Activated CD8-positive, alpha-beta T cell treated with anti-CD3 and anti-CD28 coated beads, Interleukin-2, amount 10 ng/mL, durations not matched to agents 7 days and 5 days (primary cell): ENCODE data around the gene PLXNA4. TPM values are rescaled to one million over a fixed set of nuclear protein-coding genes. Genes with fewer than 3 reads are reported as not detected.

Source experiments
- ATAC-seq: fragments of 150-1000 bp; cut with Tn5 transposase; one replicate; pipeline ENCODE4 v1.10.0; 2021; ENCODE audit warnings: moderate library complexity
- CTCF ChIA-PET: fragments of 350-600 bp; sonication (Branson Sonifier 250); formaldehyde crosslinking; loops from one replicate; lab custom pipeline; 2021; ENCODE audit warnings: antibody characterized with exemption; lab: Charles Lee
- POLR2A ChIA-PET: fragments of 350-600 bp; sonication (Branson Sonifier 250); formaldehyde crosslinking; loops from one replicate; lab custom pipeline; 2021; ENCODE audit warnings: antibody characterized with exemption; lab: Charles Lee
- DNase-seq: peaks from one replicate; pipeline ENCODE4 v3.0.0-alpha.2; 2020
- H3K27ac Mint-ChIP-seq: one replicate; pipeline ENCODE4 v1.8.0; 2021; ENCODE audit warnings: mild to moderate bottlenecking, mixed read lengths
- H3K27me3 Mint-ChIP-seq: one replicate; pipeline ENCODE4 v1.8.0; 2021; ENCODE audit warnings: low read depth, mixed read lengths
- H3K36me3 Mint-ChIP-seq: one replicate; pipeline ENCODE4 v1.8.0; 2021; ENCODE audit warnings: low read depth, mixed read lengths
- H3K4me1 Mint-ChIP-seq: one replicate; pipeline ENCODE4 v1.8.0; 2021; ENCODE audit warnings: low read depth, mixed read lengths
- H3K4me3 Mint-ChIP-seq: one replicate; pipeline ENCODE4 v1.8.0; 2021; ENCODE audit warnings: mild to moderate bottlenecking, mixed read lengths
- H3K9me3 Mint-ChIP-seq: one replicate; pipeline ENCODE4 v1.8.0; 2022; ENCODE audit warnings: mixed read lengths; ENCODE audit not compliant: insufficient read depth
- total RNA-seq, 2 experiments: library from RNA; stranded (reverse); gene quantifications; one replicate each; pipeline ENCODE4 v1.2.3, GENCODE V29; 2021

PLXNA4 gene
- total RNA-seq, 2 experiments from 2014 or later, result 45.4 to 47.2 TPM

DNA sequence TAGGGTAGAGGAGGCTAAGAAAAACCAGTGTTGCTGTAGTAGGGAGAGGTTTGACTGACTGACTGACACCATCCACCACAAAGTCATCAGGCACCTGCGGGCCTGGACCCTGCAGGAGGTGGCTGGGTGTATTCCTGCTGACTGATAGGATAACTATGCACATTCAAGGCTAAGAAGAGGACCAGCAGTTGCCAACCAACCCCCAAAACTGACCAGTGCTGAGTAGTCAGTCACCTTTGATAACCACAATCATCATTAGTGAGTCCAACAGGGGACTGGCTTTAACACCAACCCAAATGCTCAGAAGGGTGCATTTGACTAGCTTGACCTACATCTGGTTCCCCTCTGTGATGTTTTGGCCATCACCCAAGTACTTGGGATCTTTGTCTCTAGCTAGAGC, 30.5 kb downstream of the PLXNA4 start:
- no peaks in the 10 kb centered on the region for H3K27me3 Mint-ChIP-seq
- no peak overlapping the region for H3K4me3 Mint-ChIP-seq
- H3K9me3 Mint-ChIP-seq, result peaks cover 6% of the 10 kb centered on the region
- ATAC-seq (no peak), DNase-seq (no peak)
- CTCF ChIA-PET, result interaction anchor here (4.1 kb wide), 1 partner anchor 12 kb away, joined by 22 read pairs; no protein-coding TSS in a partner anchor
- H3K27ac Mint-ChIP-seq, result no peak overlapping the region
- H3K36me3 Mint-ChIP-seq, result peaks cover 89% of the 10 kb centered on the region
- POLR2A ChIA-PET, result no interaction called here
- H3K4me1 Mint-ChIP-seq, result peaks cover 74% of the 10 kb centered on the region

- DNase-seq (no peak), ATAC-seq (no peak)
- Mint-ChIP-seq H3K36me3 (peaks cover 86% of the 10 kb centered on the region), H3K27me3 (no peaks in the 10 kb centered on the region), H3K4me3 (no peak overlapping the region), H3K27ac (peak overlapping the region; percentile 4), H3K9me3 (no peaks in the 10 kb centered on the region), H3K4me1 (peaks cover 74% of the 10 kb centered on the region)
- CTCF ChIA-PET, result interaction anchor here (3.0 to 4.1 kb wide), 2 partner anchors 13 to 151 kb away, joined by 19 to 22 read pairs; no protein-coding TSS in a partner anchor
- POLR2A ChIA-PET, result no interaction called here
Measured at GRCh38 chr7:132544999-132545398, 31.3 kb downstream of the PLXNA4 start.

- DNase-seq (peak; percentile 70), ATAC-seq (peak; percentile 90)
- POLR2A ChIA-PET, result interaction anchor here (0.8 kb wide), 1 partner anchor 113 kb away, joined by 3 read pairs; no protein-coding TSS in a partner anchor
- Mint-ChIP-seq H3K36me3 (peaks cover 84% of the 10 kb centered on the region), H3K4me3 (peak overlapping the region; percentile 2), H3K27ac (peak overlapping the region; percentile 47), H3K4me1 (peaks cover 66% of the 10 kb centered on the region), H3K27me3 (no peaks in the 10 kb centered on the region), H3K9me3 (no peaks in the 10 kb centered on the region)
- CTCF ChIA-PET, result interaction anchor here (1.2 to 4.1 kb wide), 9 partner anchors 14 to 226 kb away, joined by 3 to 22 read pairs (median 4); no protein-coding TSS in a partner anchor
Measured at GRCh38 chr7:132544025-132544424, 32.2 kb downstream of the PLXNA4 start.

DNA sequence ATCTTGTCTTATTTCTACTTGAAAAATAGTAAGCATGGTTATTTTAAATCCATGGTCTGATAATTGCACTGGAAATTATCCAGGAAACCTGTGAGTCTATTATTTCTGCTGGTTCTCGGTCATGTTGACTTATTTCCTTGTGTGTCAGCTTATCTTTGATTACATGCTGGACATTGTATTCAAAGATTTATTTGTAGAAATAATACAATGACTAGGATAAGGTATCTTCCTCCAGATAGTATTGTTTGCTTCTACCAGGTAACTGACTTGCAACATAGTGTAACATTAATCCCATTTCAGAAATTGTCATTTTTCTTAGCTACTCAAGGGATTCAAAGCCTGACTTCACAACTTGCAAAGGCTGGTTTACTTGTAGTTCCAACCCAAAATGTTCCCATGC, 33.4 kb downstream of the PLXNA4 start:
- Mint-ChIP-seq H3K27ac (no peak overlapping the region), H3K36me3 (peaks cover 81% of the 10 kb centered on the region), H3K27me3 (no peaks in the 10 kb centered on the region), H3K4me3 (no peak overlapping the region), H3K9me3 (no peaks in the 10 kb centered on the region), H3K4me1 (peaks cover 60% of the 10 kb centered on the region)
- POLR2A ChIA-PET, result no interaction called here
- CTCF ChIA-PET, result interaction anchor here (0.7 to 4.1 kb wide), 8 partner anchors 15 to 224 kb away, joined by 3 to 22 read pairs (median 4); no protein-coding TSS in a partner anchor
- ATAC-seq, result no peak
- no peak for DNase-seq

GRCh38 chr7:132541656-132542055, 34.6 kb downstream of the PLXNA4 start:
- no peak overlapping the region for H3K4me3 Mint-ChIP-seq
- H3K9me3 Mint-ChIP-seq, result no peaks in the 10 kb centered on the region
- H3K4me1 Mint-ChIP-seq, result peaks cover 60% of the 10 kb centered on the region
- no peak overlapping the region for H3K27ac Mint-ChIP-seq
- peaks cover 78% of the 10 kb centered on the region for H3K36me3 Mint-ChIP-seq
- no peaks in the 10 kb centered on the region for H3K27me3 Mint-ChIP-seq
- no peak for DNase-seq
- ChIA-PET CTCF (interaction anchor here (1.4 to 4.1 kb wide), 2 partner anchors 17 to 39 kb away, joined by 3 to 22 read pairs; no protein-coding TSS in a partner anchor), POLR2A (no interaction called here)
- no peak for ATAC-seq

DNA sequence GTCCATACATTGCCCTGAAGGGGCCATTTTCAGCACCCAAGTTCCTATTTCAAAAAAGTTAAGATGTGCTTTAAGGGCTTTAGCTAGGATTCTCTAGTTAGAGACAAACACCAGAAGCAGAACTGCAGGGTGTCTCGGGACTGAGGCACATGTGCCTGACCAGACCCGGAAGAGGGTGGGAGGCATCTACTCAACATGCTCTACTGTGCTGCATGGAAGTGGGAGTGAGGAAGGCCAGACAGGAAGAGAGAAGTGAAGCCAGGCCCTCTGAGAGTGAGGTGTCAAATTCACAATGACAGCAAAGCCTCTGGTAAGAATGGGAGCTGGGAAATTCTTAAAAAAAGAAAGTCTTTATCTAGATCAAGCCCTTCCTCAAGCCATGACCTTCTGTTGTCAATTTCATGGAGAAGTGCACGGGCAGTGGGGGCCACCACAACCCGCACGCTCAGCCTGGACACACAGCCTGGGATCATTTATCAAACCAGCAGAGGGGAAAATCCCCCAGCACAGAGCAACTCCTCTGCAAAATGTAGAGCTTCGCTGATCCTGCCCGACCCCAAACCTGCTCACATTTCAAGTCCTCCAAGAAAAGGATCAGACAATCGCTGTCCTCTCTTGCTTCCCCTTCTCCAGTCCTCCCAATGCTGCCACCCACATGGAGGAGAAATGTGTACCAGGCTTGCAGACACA, 38.7 kb downstream of the PLXNA4 start:
- ChIA-PET CTCF (interaction anchor here (0.8 to 1.6 kb wide), 2 partner anchors 11 to 43 kb away, joined by 3 to 4 read pairs; no protein-coding TSS in a partner anchor), POLR2A (no interaction called here)
- Mint-ChIP-seq H3K4me3 (no peak overlapping the region), H3K27ac (peak overlapping the region; percentile 64), H3K9me3 (no peaks in the 10 kb centered on the region), H3K4me1 (peaks cover 39% of the 10 kb centered on the region), H3K36me3 (peaks cover 75% of the 10 kb centered on the region), H3K27me3 (no peaks in the 10 kb centered on the region)
- ATAC-seq, result no peak
- DNase-seq, result no peak

GRCh38 chr7:132536654-132537395, 39.4 kb downstream of the PLXNA4 start:
- ATAC-seq (no peak), DNase-seq (no peak)
- no peaks in the 10 kb centered on the region for H3K27me3 Mint-ChIP-seq
- H3K27ac Mint-ChIP-seq, result peak overlapping the region; percentile 64
- no peak overlapping the region for H3K4me3 Mint-ChIP-seq
- no peaks in the 10 kb centered on the region for H3K9me3 Mint-ChIP-seq
- peaks cover 75% of the 10 kb centered on the region for H3K36me3 Mint-ChIP-seq
- POLR2A ChIA-PET, result no interaction called here
- peaks cover 42% of the 10 kb centered on the region for H3K4me1 Mint-ChIP-seq
- CTCF ChIA-PET, result interaction anchor here (0.7 to 1.6 kb wide), 4 partner anchors 10 to 44 kb away, joined by 3 to 4 read pairs (median 4); no protein-coding TSS in a partner anchor

DNA sequence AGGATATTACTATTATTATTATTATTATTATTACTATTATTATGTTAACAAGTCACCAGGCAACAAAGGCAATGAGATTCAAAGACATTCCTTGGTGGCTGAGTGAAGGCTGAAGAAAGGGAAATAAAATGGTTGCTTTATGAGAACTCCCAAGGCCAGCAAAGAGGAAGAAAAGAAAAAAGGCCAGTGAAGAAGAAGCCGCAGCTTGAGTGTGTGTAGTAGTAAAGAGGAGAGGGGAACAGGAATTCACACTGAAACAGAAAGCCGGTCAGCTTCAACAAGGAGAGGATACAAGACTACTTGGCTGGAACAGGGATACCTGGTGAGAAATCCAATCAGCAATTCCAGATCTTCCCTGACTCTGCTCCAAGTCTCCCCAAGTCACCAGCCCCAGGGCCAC, 42.4 kb downstream of the PLXNA4 start:
- POLR2A ChIA-PET, result no interaction called here
- Mint-ChIP-seq H3K4me1 (peaks cover 54% of the 10 kb centered on the region), H3K27ac (no peak overlapping the region), H3K27me3 (no peaks in the 10 kb centered on the region), H3K36me3 (peaks cover 64% of the 10 kb centered on the region), H3K4me3 (no peak overlapping the region), H3K9me3 (no peaks in the 10 kb centered on the region)
- CTCF ChIA-PET, result no interaction called here
- DNase-seq (no peak), ATAC-seq (no peak)

DNA sequence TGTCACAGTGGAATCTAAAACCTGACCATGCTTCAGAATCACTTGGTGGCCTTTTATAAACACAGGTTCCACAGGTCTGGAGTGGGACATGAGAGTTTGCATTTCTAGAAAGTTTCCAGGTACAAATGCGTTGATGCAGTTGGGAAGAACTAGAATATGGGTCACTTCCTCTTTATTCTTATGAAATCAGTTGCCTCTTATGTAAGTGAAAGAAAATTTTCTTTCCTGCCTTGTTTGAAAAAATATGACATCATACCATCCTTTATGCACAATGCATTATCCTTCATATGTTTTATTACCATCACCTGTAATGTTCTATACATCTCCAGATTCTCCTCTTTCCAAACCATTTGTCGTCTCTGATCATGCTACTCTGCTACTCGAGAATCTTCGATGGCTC, 44.0 kb downstream of the PLXNA4 start:
- Mint-ChIP-seq H3K4me1 (peaks cover 42% of the 10 kb centered on the region), H3K4me3 (no peak overlapping the region), H3K9me3 (no peaks in the 10 kb centered on the region), H3K36me3 (peaks cover 63% of the 10 kb centered on the region), H3K27me3 (peaks cover 3% of the 10 kb centered on the region), H3K27ac (no peak overlapping the region)
- POLR2A ChIA-PET, result no interaction called here
- DNase-seq (no peak), ATAC-seq (no peak)
- CTCF ChIA-PET, result no interaction called here

DNA sequence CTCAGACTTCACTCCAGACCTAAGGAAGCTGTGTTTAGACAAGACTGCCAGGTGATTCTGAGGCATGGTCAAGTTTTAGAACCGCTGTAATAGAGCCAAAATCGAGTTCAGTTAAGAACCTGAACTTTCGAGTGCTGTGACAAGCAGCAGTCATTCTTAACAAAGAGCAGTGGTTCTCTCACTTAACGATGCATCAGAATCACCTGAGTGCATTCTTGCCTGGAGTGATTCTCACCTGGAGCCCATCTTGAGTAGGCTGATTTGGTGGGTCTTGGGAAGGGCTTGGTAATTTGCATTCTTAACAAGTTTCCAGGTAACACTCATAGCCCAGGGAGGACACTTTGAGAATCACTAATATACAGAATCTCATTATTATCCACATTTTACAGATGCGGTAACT, 44.7 kb downstream of the PLXNA4 start:
- no peak for ATAC-seq
- peaks cover 3% of the 10 kb centered on the region for H3K27me3 Mint-ChIP-seq
- peaks cover 35% of the 10 kb centered on the region for H3K4me1 Mint-ChIP-seq
- H3K36me3 Mint-ChIP-seq, result peaks cover 64% of the 10 kb centered on the region
- H3K27ac Mint-ChIP-seq, result peak overlapping the region; percentile 33
- ChIA-PET CTCF (no interaction called here), POLR2A (no interaction called here)
- H3K9me3 Mint-ChIP-seq, result no peaks in the 10 kb centered on the region
- no peak for DNase-seq
- no peak overlapping the region for H3K4me3 Mint-ChIP-seq

DNA sequence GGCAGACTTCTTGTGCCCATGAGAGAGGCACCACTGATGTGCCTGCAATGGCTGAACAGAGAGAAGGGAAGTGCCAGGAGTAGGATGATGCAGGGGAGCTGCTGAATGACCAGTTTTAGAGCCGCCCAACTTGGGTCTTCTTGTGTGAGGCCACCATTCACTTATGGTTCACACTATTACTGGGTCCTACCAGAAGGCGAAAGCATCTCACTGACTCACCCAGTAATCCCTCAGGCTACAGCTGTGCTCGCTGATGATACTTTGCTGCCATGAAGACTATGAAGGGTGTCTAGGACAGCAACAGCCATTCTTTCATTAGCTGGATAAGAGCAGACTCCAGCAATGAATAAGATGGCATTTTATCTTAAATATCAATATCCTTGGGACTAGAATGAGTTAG, 47.6 kb downstream of the PLXNA4 start:
- peaks cover 3% of the 10 kb centered on the region for H3K27me3 Mint-ChIP-seq
- ChIA-PET CTCF (interaction anchor here (1.0 kb wide), 1 partner anchor 11 kb away, joined by 3 read pairs; no protein-coding TSS in a partner anchor), POLR2A (no interaction called here)
- H3K36me3 Mint-ChIP-seq, result peaks cover 55% of the 10 kb centered on the region
- H3K27ac Mint-ChIP-seq, result no peak overlapping the region
- no peaks in the 10 kb centered on the region for H3K9me3 Mint-ChIP-seq
- DNase-seq (no peak), ATAC-seq (no peak)
- peaks cover 39% of the 10 kb centered on the region for H3K4me1 Mint-ChIP-seq
- H3K4me3 Mint-ChIP-seq, result no peak overlapping the region
